ENCODE measurements around the gene CFHR3.
"Not testable (repeated sequence)": the region's sequence is repeated elsewhere in the genome, so short reads cannot be mapped to it uniquely, and the experiment has no call there.

The CFHR3 gene

DNA sequence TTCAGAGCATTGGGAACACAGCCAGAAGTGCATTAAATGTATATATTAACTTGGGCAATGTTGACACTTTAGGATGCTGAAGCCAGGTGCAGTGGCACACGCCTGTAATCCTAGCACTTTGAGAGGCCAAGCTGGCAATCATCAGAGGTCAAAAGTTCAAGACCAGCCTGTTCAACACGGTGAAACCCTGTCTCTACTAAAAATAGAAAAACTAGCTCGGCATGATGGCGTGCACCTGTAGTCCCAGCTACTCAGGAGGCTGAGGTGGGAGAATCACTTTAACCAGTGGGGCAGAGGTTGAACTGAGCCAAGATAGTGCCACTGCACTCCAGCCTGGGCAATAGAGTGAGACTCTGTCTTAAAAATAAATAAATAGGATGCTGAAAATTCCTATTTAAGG lies 19.5 kb downstream of the CFHR3 start:
- H3K27ac Mint-ChIP-seq; H3K9me3 Mint-ChIP-seq; H3K27me3 Mint-ChIP-seq (ENCODE audit: low read depth); DNase-seq (ENCODE audit: low spot score); H3K4me1 Mint-ChIP-seq (ENCODE audit: low read depth); H3K36me3 Mint-ChIP-seq (ENCODE audit: low read depth); H3K4me3 Mint-ChIP-seq: not testable (repeated sequence)

DNA sequence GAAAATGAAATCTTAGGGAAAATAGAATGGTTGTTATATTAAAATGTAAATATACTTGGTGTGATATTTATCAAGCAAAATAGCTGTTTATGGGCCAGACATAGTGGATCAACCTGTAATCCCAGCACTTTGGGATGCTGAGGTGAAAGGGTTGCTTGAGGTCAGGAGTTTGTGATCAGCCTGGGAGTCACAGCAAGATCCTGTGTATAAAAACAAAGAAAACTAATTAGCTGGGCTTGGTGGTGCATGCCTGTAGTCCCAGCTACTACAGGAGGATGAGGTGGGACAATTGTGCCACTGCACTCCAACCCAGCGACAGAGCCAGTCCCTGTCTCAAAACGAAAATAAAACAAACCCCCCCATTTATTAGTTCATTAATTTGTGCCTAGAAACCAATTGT lies 23.3 kb downstream of the CFHR3 start:
- Mint-ChIP-seq H3K4me3 (no peak overlapping the region), H3K27ac (no peak overlapping the region), H3K4me1 (ENCODE audit: low read depth) (no peaks in the 10 kb centered on the region), H3K36me3 (ENCODE audit: low read depth) (no peaks in the 10 kb centered on the region), H3K9me3 (no peaks in the 10 kb centered on the region), H3K27me3 (ENCODE audit: low read depth) (no peaks in the 10 kb centered on the region)
- DNase-seq (ENCODE audit: low spot score): no peak

DNA sequence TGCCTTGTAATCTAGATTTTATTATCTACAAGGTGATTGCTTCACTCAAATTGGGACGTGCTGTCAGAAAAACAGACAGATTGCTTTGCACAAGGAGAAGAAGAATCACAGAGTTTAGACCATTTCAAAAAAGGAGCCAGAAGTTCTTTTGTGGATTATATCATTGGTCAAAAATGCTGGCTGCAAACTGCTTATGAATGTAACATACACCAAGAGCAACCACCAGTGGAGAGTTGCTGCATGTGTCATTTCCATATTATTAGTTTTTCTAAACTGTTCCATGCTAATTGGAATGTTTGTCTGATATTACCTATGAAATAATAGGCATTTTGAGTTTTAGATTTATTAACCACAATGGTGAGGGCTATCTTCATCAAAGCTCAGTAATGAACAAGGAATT lies 27.3 kb downstream of the CFHR3 start:
- not testable (repeated sequence) for H3K27ac Mint-ChIP-seq; DNase-seq (ENCODE audit: low spot score); H3K4me3 Mint-ChIP-seq; H3K27me3 Mint-ChIP-seq (ENCODE audit: low read depth); H3K9me3 Mint-ChIP-seq; H3K36me3 Mint-ChIP-seq (ENCODE audit: low read depth); H3K4me1 Mint-ChIP-seq (ENCODE audit: low read depth)

DNA sequence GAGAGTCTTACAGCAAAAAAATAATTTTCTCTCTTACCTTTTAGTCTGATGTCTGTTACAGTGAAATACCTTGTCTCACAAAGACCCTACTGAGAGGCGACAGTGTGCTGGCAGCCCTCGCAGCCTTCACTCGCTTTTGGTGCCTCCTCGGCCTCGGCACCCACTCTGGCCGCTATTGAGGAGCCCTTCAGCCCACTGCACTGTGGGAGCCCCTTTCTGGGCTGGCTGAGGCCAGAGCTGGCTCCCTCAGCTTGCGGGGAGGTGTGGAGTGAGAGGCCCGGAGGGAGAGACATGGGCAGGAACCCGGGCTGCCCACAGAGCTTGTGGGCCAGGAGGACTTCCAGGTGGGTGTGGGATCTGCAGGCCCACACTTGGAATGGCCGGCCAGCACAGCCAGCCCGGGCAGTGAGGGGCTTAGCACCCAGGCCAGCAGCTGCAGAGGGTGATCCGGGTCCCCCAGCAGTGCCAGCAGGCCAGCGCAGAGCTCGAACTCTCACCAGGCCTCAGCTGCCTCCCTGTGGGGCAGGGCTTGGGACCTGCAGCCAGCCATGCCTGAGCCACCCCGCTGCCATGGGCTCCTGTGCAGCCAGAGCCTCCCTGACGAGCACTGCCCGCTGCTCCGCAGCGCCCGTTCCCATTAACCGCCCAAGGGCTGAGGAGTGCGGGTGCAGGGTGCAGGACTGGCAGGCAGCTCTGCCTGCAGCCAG lies 34.0 kb downstream of the CFHR3 start:
- H3K27me3 Mint-ChIP-seq (ENCODE audit: low read depth): no peaks in the 10 kb centered on the region
- H3K9me3 Mint-ChIP-seq: no peaks in the 10 kb centered on the region
- no peaks in the 10 kb centered on the region for H3K36me3 Mint-ChIP-seq (ENCODE audit: low read depth)
- H3K4me3 Mint-ChIP-seq: no peak overlapping the region
- DNase-seq (ENCODE audit: low spot score): no peak
- no peaks in the 10 kb centered on the region for H3K4me1 Mint-ChIP-seq (ENCODE audit: low read depth)
- no peak overlapping the region for H3K27ac Mint-ChIP-seq

DNA sequence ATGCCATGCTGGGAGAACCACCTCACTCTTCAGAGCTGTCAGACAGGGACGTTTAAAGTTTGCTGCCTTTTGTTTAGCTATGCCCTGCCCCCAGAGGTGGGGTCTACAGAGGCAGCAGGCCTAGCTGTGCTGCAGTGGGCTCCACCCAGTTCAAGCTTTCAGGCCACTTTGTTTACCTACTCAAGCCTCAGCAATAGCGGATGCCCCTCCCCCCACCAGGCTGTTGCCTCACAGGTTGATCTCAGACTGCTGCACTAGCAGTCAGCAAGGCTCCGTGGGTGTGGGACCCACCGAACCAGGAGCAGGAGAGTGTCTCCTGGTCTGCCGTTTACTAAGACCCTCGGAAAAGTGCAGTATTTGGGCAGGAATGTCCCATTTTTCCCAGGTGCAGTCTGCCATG lies 42.8 kb downstream of the CFHR3 start:
- H3K36me3 Mint-ChIP-seq (ENCODE audit: low read depth); H3K27me3 Mint-ChIP-seq (ENCODE audit: low read depth); H3K9me3 Mint-ChIP-seq; H3K4me3 Mint-ChIP-seq; H3K27ac Mint-ChIP-seq; H3K4me1 Mint-ChIP-seq (ENCODE audit: low read depth); DNase-seq (ENCODE audit: low spot score): not testable (repeated sequence)

DNA sequence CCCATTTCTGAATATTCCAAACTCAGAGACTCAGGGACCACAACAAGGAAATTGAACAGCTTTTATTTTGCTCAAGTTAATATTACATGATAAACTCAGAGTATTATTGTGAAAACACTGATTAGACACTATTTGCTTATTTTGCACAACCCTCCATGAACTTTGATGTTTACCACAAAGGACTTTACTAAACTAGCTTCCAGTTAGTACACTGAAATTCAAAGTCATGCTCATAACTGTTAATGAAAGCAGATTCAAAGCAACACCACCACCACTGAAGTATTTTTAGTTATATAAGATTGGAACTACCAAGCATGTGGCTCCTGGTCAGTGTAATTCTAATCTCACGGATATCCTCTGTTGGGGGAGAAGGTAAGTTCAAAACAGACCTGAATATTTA lies 44.9 kb downstream of the CFHR3 start, which contains the start of gene CFHR1:
CFHR1 (plus strand) TSS at position 201 of the 400 bp plus-strand sequence; CDS start at position 315, 114 bp downstream.
- H3K36me3 Mint-ChIP-seq (ENCODE audit: low read depth); H3K27ac Mint-ChIP-seq; H3K4me1 Mint-ChIP-seq (ENCODE audit: low read depth); H3K27me3 Mint-ChIP-seq (ENCODE audit: low read depth); DNase-seq (ENCODE audit: low spot score); H3K9me3 Mint-ChIP-seq; H3K4me3 Mint-ChIP-seq: not testable (repeated sequence)

DNA sequence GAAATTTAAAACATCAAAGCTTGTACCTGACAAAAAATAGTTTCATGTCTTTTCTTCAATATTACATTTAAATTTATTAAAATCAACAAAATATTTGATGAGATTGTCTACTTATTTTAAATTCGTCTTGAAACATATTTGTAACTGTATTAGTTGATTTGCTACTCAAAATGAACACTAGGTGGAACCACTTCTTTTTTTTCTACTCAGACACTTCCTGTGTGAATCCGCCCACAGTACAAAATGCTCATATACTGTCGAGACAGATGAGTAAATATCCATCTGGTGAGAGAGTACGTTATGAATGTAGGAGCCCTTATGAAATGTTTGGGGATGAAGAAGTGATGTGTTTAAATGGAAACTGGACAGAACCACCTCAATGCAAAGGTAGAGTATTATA lies 53.2 kb downstream of the CFHR3 start:
- not testable (repeated sequence) for H3K9me3 Mint-ChIP-seq

More for the DNA sequence above, 53.2 kb downstream of the CFHR3 start:
- H3K27me3 Mint-ChIP-seq (ENCODE audit: low read depth); H3K4me3 Mint-ChIP-seq; H3K36me3 Mint-ChIP-seq (ENCODE audit: low read depth); H3K27ac Mint-ChIP-seq; DNase-seq (ENCODE audit: low spot score); H3K4me1 Mint-ChIP-seq (ENCODE audit: low read depth): not testable (repeated sequence)
